CD4-positive, alpha-beta T cell treated with Interleukin-17A for 4 hours (primary cell): Measurements from ENCODE around the gene TENM4.

Experiments
- DNase-seq: peaks from one replicate; pipeline ENCODE4 v3.0.0-alpha.2; 2020; ENCODE audit warnings: mixed read lengths

The TENM4 gene

GRCh38 chr11:79340535-79340934, 100.3 kb downstream of the TENM4 start:
- no peak for DNase-seq

- DNase-seq, result no peak
Measured at GRCh38 chr11:79336797-79337517, 103.9 kb downstream of the TENM4 start.

GRCh38 chr11:79335681-79336080, 105.1 kb downstream of the TENM4 start:
- DNase-seq, result no peak

DNA sequence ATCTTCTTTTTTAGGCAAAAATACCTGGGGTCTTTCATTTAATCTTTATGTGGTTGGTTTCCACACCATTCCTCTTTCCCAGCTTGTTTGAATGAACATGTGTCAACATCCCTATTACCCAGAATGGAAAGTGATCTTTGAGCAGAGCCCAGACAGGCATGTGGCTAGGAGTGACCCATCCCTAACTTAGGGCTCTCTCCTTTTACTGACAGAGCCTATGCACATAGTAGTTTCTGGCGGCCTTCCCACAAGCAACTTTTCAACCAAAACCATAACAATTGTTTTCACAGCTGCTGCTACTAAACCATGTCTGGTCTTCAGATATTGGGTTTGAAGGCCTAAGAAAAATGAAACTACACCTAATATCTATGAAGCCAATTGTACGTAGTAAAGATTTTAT, 107.5 kb downstream of the TENM4 start:
- DNase-seq, result no peak

DNA sequence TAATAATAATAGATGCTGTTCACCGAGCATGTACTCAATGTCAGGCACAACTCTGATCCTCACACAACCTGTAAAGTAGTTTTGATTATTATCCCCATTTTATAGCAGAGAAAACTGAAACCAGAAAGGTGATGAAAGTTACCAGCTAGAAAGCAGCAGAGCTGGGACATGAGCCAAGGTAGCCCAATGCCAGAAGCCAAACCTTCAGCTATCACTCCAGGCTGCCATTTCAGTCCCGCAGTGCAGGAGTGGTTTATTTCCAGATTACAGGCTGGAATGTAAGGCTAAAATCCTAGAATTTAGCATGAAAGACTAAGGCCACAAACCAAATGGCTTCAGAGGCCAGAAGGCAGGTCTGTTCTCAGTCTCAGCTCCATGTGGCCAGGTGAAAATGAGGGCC, 108.8 kb downstream of the TENM4 start:
- no peak for DNase-seq

- DNase-seq, result no peak
Measured at GRCh38 chr11:79331203-79331901, 109.5 kb downstream of the TENM4 start.

- no peak for DNase-seq
Measured at GRCh38 chr11:79330651-79331050, 110.2 kb downstream of the TENM4 start.

DNA sequence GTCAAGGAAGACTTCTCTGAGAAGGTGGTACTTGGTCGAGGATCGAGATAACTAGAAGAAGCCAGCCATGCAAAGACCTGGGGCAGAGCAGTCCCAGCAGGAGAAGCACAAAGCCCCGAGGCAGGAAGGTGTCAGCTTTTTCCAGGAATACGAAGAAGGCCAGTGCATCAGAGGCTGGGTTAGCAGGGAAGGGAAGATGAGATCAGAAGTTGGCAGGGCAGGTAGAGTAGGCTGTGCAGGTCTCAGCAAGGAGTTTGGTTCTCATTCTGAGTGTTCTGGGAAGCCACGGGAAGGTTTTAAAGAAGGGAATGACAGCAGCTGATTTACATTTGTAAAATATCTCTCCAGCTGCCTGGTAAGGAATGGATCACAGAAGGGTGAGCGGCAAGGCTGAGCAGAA, 111.3 kb downstream of the TENM4 start:
- no peak for DNase-seq

DNA sequence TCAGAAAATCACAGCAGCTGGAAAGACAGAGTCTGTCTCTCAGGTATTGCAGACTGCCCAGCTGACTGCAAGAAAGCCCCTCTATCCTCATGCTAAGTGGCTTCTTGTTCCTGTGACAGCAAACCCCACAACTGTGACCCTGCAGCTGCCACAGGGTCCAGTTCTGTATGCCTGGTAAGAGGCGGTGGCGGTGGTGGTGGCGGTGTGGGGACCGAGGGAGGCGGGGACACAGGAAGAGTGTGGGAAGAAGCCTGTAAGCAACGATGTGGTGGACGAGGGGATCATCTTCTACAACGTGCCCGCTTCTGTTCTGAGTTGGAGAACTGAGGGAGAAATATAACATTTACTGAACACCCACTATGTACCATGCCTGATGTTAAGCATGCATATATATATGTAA, 112.4 kb downstream of the TENM4 start:
- no peak for DNase-seq

DNA sequence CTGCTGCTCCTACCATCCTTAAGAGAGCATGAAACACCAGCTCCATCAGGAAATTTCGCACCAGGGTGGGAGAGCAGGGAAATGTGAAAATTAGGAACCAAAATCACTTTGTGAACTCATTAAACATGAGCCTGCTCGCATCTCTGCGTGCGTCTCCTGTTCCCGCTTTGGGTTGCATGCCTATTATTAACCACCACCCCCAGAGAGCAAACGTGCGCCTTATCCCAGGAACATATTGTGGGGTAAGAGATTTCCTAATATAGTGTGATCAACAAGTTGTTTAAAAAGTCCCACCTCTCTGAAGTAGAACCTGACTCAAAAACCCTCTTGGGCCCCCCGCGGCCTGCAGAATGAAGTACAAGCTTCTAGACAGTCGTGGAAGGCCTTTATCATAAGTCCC, 115.0 kb downstream of the TENM4 start:
- DNase-seq, result no peak

GRCh38 chr11:79321263-79321662, 119.6 kb downstream of the TENM4 start:
- DNase-seq, result no peak

GRCh38 chr11:79314906-79315689, 125.7 kb downstream of the TENM4 start:
- no peak for DNase-seq

DNA sequence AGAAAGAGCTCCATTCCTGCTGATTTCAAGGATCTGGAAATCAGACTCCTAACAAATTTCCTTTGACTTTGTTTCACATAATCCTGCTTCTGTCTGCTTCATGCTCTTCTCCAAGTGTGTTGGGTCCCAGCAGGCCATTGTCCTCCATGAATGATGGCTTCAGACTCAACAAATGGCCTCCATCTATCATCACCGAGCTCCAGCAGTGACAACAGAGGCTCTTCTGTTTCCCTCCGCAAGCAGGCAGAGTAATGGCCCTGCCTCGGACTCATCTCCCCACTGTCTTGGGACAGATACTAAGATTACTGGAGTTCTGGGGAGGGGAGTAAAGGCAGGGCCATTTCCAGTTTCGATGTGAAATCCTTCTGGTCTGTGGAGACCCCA, 127.3 kb downstream of the TENM4 start:
- DNase-seq, result no peak

- no peak for DNase-seq
Measured at GRCh38 chr11:79312617-79313529, 128.0 kb downstream of the TENM4 start.

GRCh38 chr11:79311461-79311860, 129.4 kb downstream of the TENM4 start:
- DNase-seq, result no peak

GRCh38 chr11:79309407-79309806, 131.4 kb downstream of the TENM4 start:
- DNase-seq, result no peak

GRCh38 chr11:79308429-79308828, 132.4 kb downstream of the TENM4 start:
- DNase-seq, result no peak

GRCh38 chr11:79304599-79305212, 136.1 kb downstream of the TENM4 start:
- no peak for DNase-seq

- DNase-seq, result no peak
Measured at GRCh38 chr11:79296141-79296540, 144.7 kb downstream of the TENM4 start.

GRCh38 chr11:79294845-79295731, 145.7 kb downstream of the TENM4 start:
- DNase-seq, result no peak

DNA sequence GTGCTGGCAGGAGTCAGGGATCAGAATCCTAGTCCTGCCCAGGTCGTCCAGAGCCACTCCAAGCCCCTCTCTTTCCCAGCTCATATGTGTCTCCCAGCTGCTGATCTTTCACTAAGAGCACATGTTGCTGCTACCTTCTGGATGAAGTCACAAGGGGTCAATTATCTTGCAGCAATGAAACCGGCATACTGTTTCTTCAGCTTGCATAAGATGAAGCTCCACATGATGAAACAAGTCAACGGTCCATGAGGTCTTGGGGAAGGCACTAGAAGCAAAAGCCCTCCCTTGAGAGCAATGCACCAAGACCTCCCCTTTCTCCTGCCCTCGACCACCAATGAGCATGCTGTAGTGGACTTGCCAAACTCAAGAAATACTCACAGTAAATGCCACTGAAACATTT, 148.9 kb downstream of the TENM4 start:
- no peak for DNase-seq
